ENCODE data around the gene NIM1K.

The NIM1K gene

DNA sequence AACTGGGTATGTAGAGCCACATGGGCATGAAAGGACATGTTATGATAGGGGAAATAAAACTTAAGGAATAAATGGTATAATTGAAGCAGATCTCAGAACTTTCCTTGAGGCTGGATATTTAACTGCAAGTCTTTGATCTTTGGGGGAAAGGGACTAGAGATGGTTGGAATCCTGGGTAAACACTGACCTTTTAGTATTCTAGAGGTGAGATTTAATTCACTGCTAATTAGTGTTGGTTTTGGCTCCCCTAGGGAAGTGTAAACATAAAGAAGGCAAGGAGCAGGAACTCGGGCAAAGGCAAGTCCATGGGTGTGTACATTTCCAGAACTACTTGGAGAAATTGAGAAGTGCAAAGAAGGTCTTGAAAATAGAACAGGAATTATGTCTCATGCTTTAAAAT, 16.6 kb downstream of the NIM1K start:
- no peaks in the 10 kb centered on the region for H3K4me1 ChIP-seq (ENCODE audit: control insufficient read depth, low read depth, low read length)
- no peak overlapping the region for H3K9ac ChIP-seq (ENCODE audit: low read length)
- H3K27me3 ChIP-seq (ENCODE audit: control insufficient read depth, insufficient read depth, low read length) = no peaks in the 10 kb centered on the region
- H3K4me3 ChIP-seq (ENCODE audit: low read length) = no peak overlapping the region
- H3K36me3 ChIP-seq (ENCODE audit: control insufficient read depth, low read depth, low read length) = no peaks in the 10 kb centered on the region
- H3K27ac ChIP-seq (ENCODE audit: low read length) = no peak overlapping the region
- no peaks in the 10 kb centered on the region for H3K9me3 ChIP-seq (ENCODE audit: control insufficient read depth, low read depth, low read length)

DNA sequence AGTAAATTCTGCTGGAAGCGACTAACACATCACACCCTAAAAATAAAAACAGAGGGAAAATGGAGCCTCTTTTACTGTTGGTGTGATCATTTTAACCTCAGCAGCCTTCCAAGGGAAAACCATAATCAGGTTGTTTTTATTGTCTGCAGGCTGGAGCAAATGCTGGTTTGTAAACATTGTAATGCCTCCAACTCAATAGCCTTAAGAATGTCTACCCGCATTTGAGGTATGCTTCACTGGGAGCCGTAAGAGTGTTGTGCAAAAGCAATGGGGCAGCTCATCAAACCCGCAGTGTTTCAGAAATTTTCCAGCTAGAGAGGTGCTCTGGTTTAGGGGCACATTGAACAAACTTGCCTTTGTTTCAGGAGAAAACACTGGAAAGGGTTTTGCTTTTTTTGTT, 17.0 kb downstream of the NIM1K start:
- Histone ChIP-seq H3K27me3 (ENCODE audit: control insufficient read depth, insufficient read depth, low read length) (no peaks in the 10 kb centered on the region), H3K4me3 (ENCODE audit: low read length) (no peak overlapping the region), H3K9me3 (ENCODE audit: control insufficient read depth, low read depth, low read length) (no peaks in the 10 kb centered on the region), H3K4me1 (ENCODE audit: control insufficient read depth, low read depth, low read length) (no peaks in the 10 kb centered on the region), H3K36me3 (ENCODE audit: control insufficient read depth, low read depth, low read length) (no peaks in the 10 kb centered on the region), H3K9ac (ENCODE audit: low read length) (no peak overlapping the region), H3K27ac (ENCODE audit: low read length) (no peak overlapping the region)

DNA sequence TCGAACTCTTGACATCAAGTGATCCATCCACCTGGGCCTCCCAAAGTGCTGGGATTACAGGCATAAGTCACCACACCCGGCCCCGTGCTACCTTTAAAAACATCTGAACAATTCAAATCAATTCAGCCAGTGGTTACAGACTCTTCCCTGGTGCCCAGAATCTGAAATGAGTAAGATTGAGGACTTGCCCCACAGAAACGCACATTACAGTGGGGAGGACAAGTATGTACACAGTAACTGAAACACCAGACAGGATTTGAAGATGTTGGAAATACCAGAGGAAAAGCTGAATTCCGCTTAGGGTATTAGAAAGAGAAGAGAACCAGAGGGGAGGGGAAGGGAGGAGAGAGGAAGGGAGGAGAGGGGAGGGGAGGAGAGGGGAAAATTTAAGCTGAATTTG, 17.8 kb downstream of the NIM1K start:
- Histone ChIP-seq H3K4me1 (ENCODE audit: control insufficient read depth, low read depth, low read length) (no peaks in the 10 kb centered on the region), H3K9ac (ENCODE audit: low read length) (no peak overlapping the region), H3K9me3 (ENCODE audit: control insufficient read depth, low read depth, low read length) (no peaks in the 10 kb centered on the region), H3K36me3 (ENCODE audit: control insufficient read depth, low read depth, low read length) (no peaks in the 10 kb centered on the region), H3K27ac (ENCODE audit: low read length) (no peak overlapping the region), H3K4me3 (ENCODE audit: low read length) (no peak overlapping the region), H3K27me3 (ENCODE audit: control insufficient read depth, insufficient read depth, low read length) (no peaks in the 10 kb centered on the region)

DNA sequence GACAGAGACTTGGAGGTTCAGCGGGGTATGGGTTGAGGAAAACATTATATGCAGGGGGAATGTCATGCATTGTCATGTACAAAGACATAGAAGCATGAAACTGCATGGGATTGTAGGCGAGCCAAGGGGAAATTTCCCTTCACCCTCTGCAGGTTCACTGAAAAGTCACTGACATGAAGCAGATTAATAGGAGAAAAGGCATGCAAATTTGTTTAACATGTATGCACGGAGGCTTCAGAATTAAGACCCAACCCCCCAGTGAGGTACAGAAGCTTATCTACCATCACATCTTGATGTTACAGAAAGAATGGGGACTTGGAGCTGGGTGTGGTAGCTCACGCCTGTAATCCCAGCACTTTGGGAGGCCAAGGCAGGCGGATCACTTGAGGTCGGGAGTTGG, 18.5 kb downstream of the NIM1K start:
- H3K36me3 ChIP-seq (ENCODE audit: control insufficient read depth, low read depth, low read length) = no peaks in the 10 kb centered on the region
- H3K27ac ChIP-seq (ENCODE audit: low read length) = no peak overlapping the region

DNA sequence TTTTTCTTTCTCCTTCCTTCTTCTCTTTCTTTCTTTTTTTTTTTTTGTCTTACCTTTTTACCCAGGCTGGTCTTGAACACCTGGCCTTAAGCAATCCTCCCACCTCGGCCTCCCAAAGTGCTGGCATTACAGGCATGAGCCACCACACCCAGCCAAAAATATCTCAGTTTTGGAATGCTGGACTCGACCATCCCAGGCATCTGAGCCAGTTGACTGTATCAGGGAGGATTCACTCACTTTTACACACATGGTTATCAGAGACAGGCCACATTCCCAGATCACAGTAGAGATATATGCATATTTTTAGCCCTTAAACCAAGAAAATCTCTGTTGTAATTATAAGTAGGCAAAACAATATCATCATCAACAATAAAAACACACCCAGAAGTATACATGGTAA, 21.9 kb downstream of the NIM1K start:
- Histone ChIP-seq H3K9me3 (ENCODE audit: control insufficient read depth, low read depth, low read length) (no peaks in the 10 kb centered on the region), H3K9ac (ENCODE audit: low read length) (no peak overlapping the region), H3K36me3 (ENCODE audit: control insufficient read depth, low read depth, low read length) (no peaks in the 10 kb centered on the region), H3K4me1 (ENCODE audit: control insufficient read depth, low read depth, low read length) (no peaks in the 10 kb centered on the region), H3K4me3 (ENCODE audit: low read length) (no peak overlapping the region), H3K27ac (ENCODE audit: low read length) (no peak overlapping the region), H3K27me3 (ENCODE audit: control insufficient read depth, insufficient read depth, low read length) (no peaks in the 10 kb centered on the region)

More for the DNA sequence above, 18.5 kb downstream of the NIM1K start:
- Histone ChIP-seq H3K9me3 (ENCODE audit: control insufficient read depth, low read depth, low read length) (no peaks in the 10 kb centered on the region), H3K4me3 (ENCODE audit: low read length) (no peak overlapping the region), H3K4me1 (ENCODE audit: control insufficient read depth, low read depth, low read length) (no peaks in the 10 kb centered on the region), H3K27me3 (ENCODE audit: control insufficient read depth, insufficient read depth, low read length) (no peaks in the 10 kb centered on the region), H3K9ac (ENCODE audit: low read length) (no peak overlapping the region)

DNA sequence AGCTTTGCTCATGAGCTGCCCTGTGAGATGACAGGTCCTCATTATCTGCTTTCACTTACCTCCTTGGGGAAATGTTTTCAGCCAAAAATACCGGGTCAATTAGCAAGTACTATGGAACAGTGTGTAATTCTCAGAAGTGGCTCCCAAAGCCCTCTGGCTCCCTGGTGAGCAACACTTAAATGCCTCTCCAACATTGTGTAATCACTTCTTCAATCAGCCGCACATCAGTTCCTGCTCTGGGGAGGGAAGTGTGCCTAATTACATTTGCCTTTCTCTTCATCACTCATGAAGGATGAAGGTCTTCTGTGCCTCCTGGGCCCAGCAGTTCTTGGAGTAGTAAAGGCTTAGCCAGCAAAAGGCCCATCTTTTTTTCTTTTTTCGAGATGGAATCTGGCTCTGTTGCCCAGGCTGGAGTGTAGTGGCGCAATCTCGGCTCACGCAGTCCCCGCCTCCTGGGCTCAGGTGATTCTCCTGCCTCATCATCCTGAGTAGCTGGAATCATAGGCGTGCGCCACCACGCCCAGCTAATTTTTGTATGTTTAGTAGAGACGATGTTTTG, 23.1 kb downstream of the NIM1K start:
- Histone ChIP-seq H3K4me1 (ENCODE audit: control insufficient read depth, low read depth, low read length) (no peaks in the 10 kb centered on the region), H3K27me3 (ENCODE audit: control insufficient read depth, insufficient read depth, low read length) (no peaks in the 10 kb centered on the region), H3K36me3 (ENCODE audit: control insufficient read depth, low read depth, low read length) (no peaks in the 10 kb centered on the region), H3K4me3 (ENCODE audit: low read length) (no peak overlapping the region), H3K27ac (ENCODE audit: low read length) (no peak overlapping the region), H3K9me3 (ENCODE audit: control insufficient read depth, low read depth, low read length) (no peaks in the 10 kb centered on the region), H3K9ac (ENCODE audit: low read length) (no peak overlapping the region)

DNA sequence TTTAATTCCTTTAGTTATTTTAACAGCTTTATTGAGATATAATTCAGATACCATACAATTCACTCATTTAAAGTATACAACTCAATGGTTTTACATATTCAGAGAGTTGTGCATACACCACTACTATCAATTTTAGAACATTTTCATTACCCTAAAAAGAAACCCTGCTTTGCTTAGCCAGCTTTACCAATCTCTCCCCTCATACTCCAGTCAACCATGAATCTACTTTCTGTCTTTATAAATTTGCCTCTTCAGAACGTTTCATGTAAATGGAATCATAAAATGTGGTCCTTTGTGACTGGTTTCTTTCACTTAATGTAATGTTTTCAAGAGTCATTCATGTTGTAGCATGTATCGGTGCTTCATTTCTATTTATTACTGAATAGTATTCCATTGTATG, 24.9 kb downstream of the NIM1K start:
- no peak overlapping the region for H3K9ac ChIP-seq (ENCODE audit: low read length)
- no peaks in the 10 kb centered on the region for H3K36me3 ChIP-seq (ENCODE audit: control insufficient read depth, low read depth, low read length)
- H3K4me3 ChIP-seq (ENCODE audit: low read length) = no peak overlapping the region
- no peak overlapping the region for H3K27ac ChIP-seq (ENCODE audit: low read length)
- H3K27me3 ChIP-seq (ENCODE audit: control insufficient read depth, insufficient read depth, low read length) = no peaks in the 10 kb centered on the region
- no peaks in the 10 kb centered on the region for H3K4me1 ChIP-seq (ENCODE audit: control insufficient read depth, low read depth, low read length)
- H3K9me3 ChIP-seq (ENCODE audit: control insufficient read depth, low read depth, low read length) = no peaks in the 10 kb centered on the region

DNA sequence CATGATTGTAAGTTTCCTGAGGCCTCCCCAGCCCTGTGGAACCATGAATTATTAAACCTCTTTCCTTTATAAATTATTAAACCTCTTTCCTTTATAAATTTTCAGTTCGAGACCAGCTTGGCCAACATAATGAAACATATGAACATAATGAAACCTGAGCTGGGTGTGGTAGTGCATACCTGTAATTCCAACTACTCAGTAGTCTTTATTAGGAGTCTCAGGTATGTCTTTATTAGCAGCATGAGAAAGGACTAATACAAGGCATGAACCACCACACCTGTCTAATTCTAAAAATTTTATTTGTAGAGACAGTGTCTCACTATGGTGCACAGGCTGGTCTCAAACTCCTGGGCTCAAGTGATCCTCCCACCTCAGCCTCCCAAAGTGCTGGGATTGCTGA, 27.1 kb downstream of the NIM1K start:
- Histone ChIP-seq H3K9me3 (ENCODE audit: control insufficient read depth, low read depth, low read length) (no peaks in the 10 kb centered on the region), H3K9ac (ENCODE audit: low read length) (no peak overlapping the region), H3K27me3 (ENCODE audit: control insufficient read depth, insufficient read depth, low read length) (no peaks in the 10 kb centered on the region), H3K4me3 (ENCODE audit: low read length) (no peak overlapping the region), H3K27ac (ENCODE audit: low read length) (no peak overlapping the region), H3K36me3 (ENCODE audit: control insufficient read depth, low read depth, low read length) (no peaks in the 10 kb centered on the region), H3K4me1 (ENCODE audit: control insufficient read depth, low read depth, low read length) (no peaks in the 10 kb centered on the region)

DNA sequence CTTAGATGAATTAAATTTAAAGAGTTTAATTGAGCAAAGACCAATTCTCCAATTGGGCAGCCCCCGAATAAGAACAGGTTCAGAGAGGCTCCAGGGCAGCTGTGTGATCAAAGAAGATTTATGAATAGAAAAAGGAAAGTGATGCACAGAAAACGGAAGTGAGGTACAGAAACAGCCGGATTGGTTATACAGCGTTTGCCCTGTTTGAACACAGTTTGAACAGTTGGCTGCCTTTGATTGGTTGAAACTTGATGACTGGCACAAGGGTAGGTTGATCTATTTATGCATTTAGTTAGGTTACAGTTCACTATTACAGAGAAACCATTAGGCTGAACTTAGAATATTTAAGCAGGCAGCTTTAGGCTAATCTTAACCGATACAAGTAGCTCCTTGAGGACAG, 29.5 kb downstream of the NIM1K start:
- H3K9me3 ChIP-seq (ENCODE audit: control insufficient read depth, low read depth, low read length) = no peaks in the 10 kb centered on the region
- no peak overlapping the region for H3K4me3 ChIP-seq (ENCODE audit: low read length)
- H3K27ac ChIP-seq (ENCODE audit: low read length) = no peak overlapping the region

DNA sequence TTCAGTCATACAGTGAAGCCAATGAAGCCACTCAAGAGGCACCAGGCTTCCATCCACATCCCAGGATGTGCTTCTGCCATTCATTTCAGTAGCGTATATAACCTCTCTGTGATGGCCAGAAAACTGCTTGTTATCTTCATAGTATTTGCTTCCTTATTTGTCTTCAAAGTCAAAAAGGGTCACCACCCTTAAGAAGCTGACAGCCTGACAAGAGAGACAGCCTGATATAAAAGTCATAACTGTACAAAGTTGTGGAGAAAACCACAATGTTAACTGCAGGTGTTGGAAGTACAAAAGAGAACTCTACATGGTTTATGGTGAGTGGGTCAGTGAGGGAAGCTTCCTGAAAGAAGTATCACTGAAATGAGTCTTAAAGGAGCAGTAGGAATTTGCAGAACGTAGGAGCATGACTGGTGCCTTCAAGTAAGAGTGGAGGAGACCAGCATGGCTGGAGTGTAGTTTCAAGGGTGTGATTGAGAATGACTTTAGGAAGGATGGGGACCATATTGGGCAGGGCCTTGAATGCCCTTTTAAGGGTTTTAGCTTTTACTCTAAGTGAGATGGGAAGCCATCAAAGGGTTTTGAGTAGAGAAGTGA, 33.7 kb downstream of the NIM1K start:
- Histone ChIP-seq H3K27ac (ENCODE audit: low read length) (no peak overlapping the region), H3K36me3 (ENCODE audit: control insufficient read depth, low read depth, low read length) (no peaks in the 10 kb centered on the region), H3K27me3 (ENCODE audit: control insufficient read depth, insufficient read depth, low read length) (no peaks in the 10 kb centered on the region), H3K4me3 (ENCODE audit: low read length) (no peak overlapping the region), H3K9ac (ENCODE audit: low read length) (no peak overlapping the region), H3K9me3 (ENCODE audit: control insufficient read depth, low read depth, low read length) (no peaks in the 10 kb centered on the region), H3K4me1 (ENCODE audit: control insufficient read depth, low read depth, low read length) (no peaks in the 10 kb centered on the region)

More for the DNA sequence above, 29.5 kb downstream of the NIM1K start:
- no peaks in the 10 kb centered on the region for H3K4me1 ChIP-seq (ENCODE audit: control insufficient read depth, low read depth, low read length)
- no peaks in the 10 kb centered on the region for H3K36me3 ChIP-seq (ENCODE audit: control insufficient read depth, low read depth, low read length)
- no peak overlapping the region for H3K9ac ChIP-seq (ENCODE audit: low read length)
- H3K27me3 ChIP-seq (ENCODE audit: control insufficient read depth, insufficient read depth, low read length) = no peaks in the 10 kb centered on the region

DNA sequence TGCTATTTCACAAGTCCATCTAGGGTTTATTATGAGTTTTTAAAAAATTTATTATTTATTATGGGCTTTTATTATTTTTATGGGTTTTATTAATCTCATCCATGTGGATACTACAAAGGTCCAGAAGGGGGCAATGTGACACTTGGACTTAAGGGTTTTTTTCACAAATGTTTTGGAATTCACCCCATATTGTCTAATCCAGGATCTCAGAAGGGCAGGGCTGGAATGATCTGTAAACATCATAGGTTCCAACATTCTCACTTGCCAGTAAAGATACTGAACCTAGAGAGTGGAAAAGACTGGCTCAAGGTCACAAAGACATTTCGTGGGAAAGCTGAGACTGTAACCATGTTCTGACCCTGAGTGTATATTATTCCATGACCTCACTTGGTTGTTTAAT, 35.6 kb downstream of the NIM1K start:
- Histone ChIP-seq H3K27ac (ENCODE audit: low read length) (no peak overlapping the region), H3K27me3 (ENCODE audit: control insufficient read depth, insufficient read depth, low read length) (no peaks in the 10 kb centered on the region), H3K36me3 (ENCODE audit: control insufficient read depth, low read depth, low read length) (no peaks in the 10 kb centered on the region), H3K9ac (ENCODE audit: low read length) (no peak overlapping the region), H3K9me3 (ENCODE audit: control insufficient read depth, low read depth, low read length) (no peaks in the 10 kb centered on the region), H3K4me1 (ENCODE audit: control insufficient read depth, low read depth, low read length) (no peaks in the 10 kb centered on the region), H3K4me3 (ENCODE audit: low read length) (no peak overlapping the region)

DNA sequence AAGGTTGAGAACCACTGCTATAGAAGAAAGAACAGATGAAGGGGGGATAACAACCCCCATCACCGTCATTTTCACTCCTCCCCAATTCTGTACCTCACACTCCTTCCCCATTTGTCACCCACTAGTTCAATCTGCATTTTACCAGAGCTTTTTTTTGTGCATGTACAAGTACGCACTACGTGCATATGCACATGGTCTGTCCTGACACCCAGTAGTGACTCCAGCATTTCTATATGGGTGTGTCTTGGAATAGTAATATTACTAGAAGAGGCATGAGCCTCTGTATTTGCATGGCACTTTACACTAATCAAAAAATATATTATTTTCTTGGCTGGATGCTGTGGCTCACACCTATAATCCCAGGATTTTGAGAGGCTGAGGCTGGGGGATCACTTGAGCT, 38.7 kb downstream of the NIM1K start:
- Histone ChIP-seq H3K36me3 (ENCODE audit: control insufficient read depth, low read depth, low read length) (no peaks in the 10 kb centered on the region), H3K9ac (ENCODE audit: low read length) (no peak overlapping the region), H3K4me1 (ENCODE audit: control insufficient read depth, low read depth, low read length) (no peaks in the 10 kb centered on the region), H3K27me3 (ENCODE audit: control insufficient read depth, insufficient read depth, low read length) (no peaks in the 10 kb centered on the region), H3K4me3 (ENCODE audit: low read length) (no peak overlapping the region), H3K9me3 (ENCODE audit: control insufficient read depth, low read depth, low read length) (no peaks in the 10 kb centered on the region), H3K27ac (ENCODE audit: low read length) (no peak overlapping the region)
